Panc1 (cell line): ENCODE measurements around the gene SKOR1.

Source experiments
- CTCF ChIP-seq: fragments of 450-650 bp; IDR thresholded peaks from 2 replicates; pipeline ENCODE4 v1.5.1; 2017; ENCODE audit warnings: mild to moderate bottlenecking
- POLR2AphosphoS5 ChIP-seq: IDR thresholded peaks from 2 replicates; pipeline ENCODE4 v1.6.1; 2012; ENCODE audit warnings: mild to moderate bottlenecking, low read depth, low read length, moderate library complexity
- SIN3A ChIP-seq: IDR thresholded peaks from 2 replicates; pipeline ENCODE4 v1.6.1; 2012; ENCODE audit warnings: low read depth, mild to moderate bottlenecking, low read length, moderate library complexity, borderline replicate concordance; ENCODE audit not compliant: insufficient read depth
- TF ChIP-seq, protein P1 (sequence below), 2 experiments: IDR thresholded peaks; 2 replicates each; pipeline ENCODE4 v1.6.1; 2011 to 2012; ENCODE audit warnings: low read depth in 2 of 2, control low read depth in 1 of 2, low read length in 1 of 2, mild to moderate bottlenecking in 1 of 2, moderate library complexity in 1 of 2; ENCODE audit not compliant: insufficient read depth in 1 of 2

DNA sequence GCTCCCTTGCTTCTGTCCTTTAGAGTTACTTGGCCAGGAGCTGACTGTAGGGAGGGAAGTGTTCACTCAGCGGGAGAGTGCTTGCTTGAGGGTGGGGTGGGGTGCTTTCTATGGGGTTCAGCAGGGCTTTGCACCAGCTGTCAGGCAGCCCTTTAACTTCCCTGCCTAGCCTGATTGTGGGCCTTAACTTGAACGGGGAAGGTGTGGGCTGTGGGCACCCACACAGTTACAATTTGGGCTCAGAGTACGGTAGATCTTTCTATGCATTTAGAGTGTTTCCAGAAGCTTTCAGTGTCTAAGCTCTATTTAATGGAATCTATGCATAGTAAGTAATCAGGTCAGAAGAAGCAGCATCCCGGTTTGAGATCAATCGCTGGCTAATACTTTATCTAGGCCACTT, 48.2 kb upstream of the SKOR1 start:
- no peak for TF ChIP-seq CTCF
- TF ChIP-seq POLR2AphosphoS5: no peak
- TF ChIP-seq SIN3A: no peak
- TF ChIP-seq, protein P1, sequence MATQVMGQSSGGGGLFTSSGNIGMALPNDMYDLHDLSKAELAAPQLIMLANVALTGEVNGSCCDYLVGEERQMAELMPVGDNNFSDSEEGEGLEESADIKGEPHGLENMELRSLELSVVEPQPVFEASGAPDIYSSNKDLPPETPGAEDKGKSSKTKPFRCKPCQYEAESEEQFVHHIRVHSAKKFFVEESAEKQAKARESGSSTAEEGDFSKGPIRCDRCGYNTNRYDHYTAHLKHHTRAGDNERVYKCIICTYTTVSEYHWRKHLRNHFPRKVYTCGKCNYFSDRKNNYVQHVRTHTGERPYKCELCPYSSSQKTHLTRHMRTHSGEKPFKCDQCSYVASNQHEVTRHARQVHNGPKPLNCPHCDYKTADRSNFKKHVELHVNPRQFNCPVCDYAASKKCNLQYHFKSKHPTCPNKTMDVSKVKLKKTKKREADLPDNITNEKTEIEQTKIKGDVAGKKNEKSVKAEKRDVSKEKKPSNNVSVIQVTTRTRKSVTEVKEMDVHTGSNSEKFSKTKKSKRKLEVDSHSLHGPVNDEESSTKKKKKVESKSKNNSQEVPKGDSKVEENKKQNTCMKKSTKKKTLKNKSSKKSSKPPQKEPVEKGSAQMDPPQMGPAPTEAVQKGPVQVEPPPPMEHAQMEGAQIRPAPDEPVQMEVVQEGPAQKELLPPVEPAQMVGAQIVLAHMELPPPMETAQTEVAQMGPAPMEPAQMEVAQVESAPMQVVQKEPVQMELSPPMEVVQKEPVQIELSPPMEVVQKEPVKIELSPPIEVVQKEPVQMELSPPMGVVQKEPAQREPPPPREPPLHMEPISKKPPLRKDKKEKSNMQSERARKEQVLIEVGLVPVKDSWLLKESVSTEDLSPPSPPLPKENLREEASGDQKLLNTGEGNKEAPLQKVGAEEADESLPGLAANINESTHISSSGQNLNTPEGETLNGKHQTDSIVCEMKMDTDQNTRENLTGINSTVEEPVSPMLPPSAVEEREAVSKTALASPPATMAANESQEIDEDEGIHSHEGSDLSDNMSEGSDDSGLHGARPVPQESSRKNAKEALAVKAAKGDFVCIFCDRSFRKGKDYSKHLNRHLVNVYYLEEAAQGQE (IDR thresholded peaks at IDR 0.05; ENCODE audit: insufficient read depth in 1 of 2, low read depth in 2 of 2, low read length in 1 of 2): no peak
